NCI-H1105 (cell line): ENCODE results near the gene NOBOX.
"Not testable (repeated sequence)": the region's sequence is repeated elsewhere in the genome, so short reads cannot be mapped to it uniquely, and the experiment has no call there.

Experiments
- DNase-seq: peaks from one replicate; lab custom pipeline; 2025; lab: John Stamatoyannopoulos, UW

Gene NOBOX

GRCh38 chr7:144391823-144392255 lies 11.7 kb downstream of the NOBOX start:
- peak; percentile 15 for DNase-seq

DNA sequence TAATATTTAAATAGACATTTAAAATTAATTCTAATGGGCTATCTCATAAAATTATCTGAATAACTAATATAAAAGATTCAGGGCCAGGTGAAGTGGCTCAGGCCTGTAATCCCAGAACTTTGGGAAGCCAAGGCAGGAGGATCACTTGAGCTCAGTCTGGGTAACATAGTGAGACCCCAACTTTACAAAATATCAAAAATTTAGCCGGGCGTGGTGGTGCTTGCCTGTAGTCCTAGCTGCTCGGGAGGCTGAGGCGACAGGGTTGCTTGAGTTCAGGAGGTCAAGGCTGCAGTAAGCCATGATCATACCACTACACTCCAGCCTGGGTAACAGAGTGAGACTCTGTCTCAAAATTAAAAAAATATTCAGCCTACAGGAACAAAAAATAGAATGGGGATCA lies 12.5 kb downstream of the NOBOX start:
- DNase-seq = no peak

GRCh38 chr7:144390481-144390880 lies 13.0 kb downstream of the NOBOX start:
- no peak for DNase-seq

GRCh38 chr7:144388950-144389349 lies 14.5 kb downstream of the NOBOX start:
- DNase-seq = no peak

DNA sequence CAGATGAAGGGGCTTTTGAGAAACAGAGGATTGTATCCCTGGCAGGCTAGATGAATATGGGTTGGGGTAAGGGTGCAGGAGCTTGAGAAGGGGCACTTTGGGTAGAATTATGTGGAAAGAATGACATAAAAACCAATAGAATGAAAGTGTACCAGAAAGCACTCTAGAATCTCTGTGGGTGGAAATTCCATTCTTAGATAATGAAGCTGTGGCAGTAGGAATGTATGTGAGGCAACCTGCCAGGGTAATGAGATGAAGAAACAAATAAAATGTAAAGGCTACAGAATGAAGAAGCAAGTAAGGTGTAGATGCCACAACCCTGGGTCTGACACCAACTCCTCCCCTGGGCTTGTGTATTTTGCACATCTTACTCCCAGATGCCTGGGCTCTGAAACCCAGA lies 16.8 kb downstream of the NOBOX start:
- DNase-seq = no peak

GRCh38 chr7:144384555-144385245 lies 18.8 kb downstream of the NOBOX start:
- no peak for DNase-seq

DNA sequence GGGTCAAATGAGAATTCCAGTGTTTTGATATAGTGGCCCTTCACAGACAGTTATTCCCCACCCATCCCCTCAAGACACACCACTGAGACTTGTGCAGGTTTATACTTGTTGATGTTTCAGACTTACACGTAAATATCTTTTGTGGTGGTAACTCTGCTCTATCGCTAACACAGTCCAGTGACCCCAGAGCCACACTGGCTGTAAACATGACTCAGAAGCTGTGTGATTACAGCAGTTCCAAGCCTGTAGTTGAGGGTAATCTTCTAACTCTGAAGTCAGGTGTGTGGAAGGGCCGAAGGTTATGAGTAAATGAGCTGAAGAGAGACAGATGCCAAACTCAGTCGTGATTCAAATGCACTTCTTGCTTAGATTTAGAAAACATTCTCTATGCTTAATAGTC lies 19.4 kb downstream of the NOBOX start:
- DNase-seq = no peak

- no peak for DNase-seq
Measured at GRCh38 chr7:144379776-144380384, 23.6 kb downstream of the NOBOX start.

GRCh38 chr7:144378651-144379050 lies 24.8 kb downstream of the NOBOX start:
- no peak for DNase-seq

- not testable (repeated sequence) for DNase-seq
Measured at GRCh38 chr7:144369221-144369620, 34.3 kb downstream of the NOBOX start.

GRCh38 chr7:144367250-144367649 lies 36.2 kb downstream of the NOBOX start:
- not testable (repeated sequence) for DNase-seq

DNA sequence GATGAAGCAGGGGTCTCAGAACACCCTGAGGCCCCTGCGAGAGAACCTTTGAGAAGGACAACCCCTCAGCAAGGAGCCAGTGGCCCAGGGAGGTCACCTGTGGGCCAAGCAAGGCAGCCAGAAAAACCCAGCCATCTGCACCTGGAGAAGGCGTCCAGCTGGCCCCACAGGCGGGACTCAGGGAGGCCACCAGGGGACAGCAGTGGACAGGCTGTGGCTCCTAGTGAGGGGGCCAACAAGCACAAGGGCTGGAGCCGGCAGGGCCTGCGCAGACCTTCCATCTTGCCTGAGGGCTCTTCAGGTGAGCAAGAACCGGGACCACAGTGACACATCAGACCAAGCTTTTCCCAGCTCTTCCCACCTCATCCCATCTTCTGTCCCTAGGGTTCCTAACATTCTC lies 38.0 kb downstream of the NOBOX start:
- not testable (repeated sequence) for DNase-seq

- not testable (repeated sequence) for DNase-seq
Measured at GRCh38 chr7:144362061-144362460, 41.4 kb downstream of the NOBOX start.

DNA sequence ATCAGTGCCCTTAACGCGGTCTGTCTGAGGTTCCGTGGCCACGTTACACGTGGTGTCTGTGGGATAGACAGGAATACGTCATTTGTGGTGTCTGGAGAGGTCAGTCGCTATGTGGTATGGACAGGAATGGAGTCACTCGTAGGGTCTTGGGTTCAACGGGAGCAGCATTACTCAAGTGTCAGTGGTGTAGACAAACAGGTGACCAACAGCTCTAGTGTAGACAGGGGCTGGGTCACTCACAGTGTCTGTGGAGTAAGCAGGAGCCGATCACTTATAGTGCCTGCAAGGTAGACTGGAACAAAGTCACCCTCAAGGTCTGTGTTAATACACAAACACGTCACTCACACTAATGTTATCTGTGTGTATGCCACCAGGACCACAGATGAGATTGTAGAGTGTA lies 46.6 kb downstream of the NOBOX start:
- not testable (repeated sequence) for DNase-seq

GRCh38 chr7:144356185-144356584 lies 47.3 kb downstream of the NOBOX start:
- not testable (repeated sequence) for DNase-seq

GRCh38 chr7:144355176-144355822 lies 48.2 kb downstream of the NOBOX start, which contains the start of gene ARHGEF5:
ARHGEF5 (plus strand) TSS chr7:144355402; CDS start chr7:144362670, 7,268 bp downstream.
- not testable (repeated sequence) for DNase-seq

DNA sequence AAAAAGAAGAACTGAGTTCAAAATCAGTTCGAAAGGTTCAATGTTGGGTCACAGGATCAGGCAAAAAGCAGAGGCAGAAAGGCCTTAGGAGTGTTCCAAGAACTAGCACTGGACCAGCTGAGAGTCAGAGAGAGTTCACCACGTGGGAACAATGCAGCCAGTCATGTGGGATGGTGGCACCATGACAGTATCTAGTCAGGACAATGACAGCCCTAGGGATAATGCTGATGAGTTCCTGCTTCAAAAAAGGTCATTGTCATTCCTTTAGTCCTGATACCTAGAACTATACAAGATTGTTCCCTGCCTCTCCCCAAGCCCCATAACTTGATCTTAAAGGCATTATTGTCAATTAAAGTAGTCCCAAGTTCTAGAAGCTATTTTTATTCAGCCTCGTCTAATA lies 51.8 kb downstream of the NOBOX start:
- not testable (repeated sequence) for DNase-seq

GRCh38 chr7:144348625-144349024 lies 54.9 kb downstream of the NOBOX start:
- not testable (repeated sequence) for DNase-seq
